ENCODE results near the gene RGMA.
"Not testable (repeated sequence)": the region's sequence is repeated elsewhere in the genome, so short reads cannot be mapped to it uniquely, and the experiment has no call there.

The RGMA gene

GRCh38 chr15:93034512-93034911 is 54.5 kb downstream of the RGMA start:
- DNase-seq (ENCODE audit: low read depth): no peak

GRCh38 chr15:93033434-93034045 is 55.5 kb downstream of the RGMA start:
- DNase-seq (ENCODE audit: low read depth): no peak

- DNase-seq (ENCODE audit: low read depth): not testable (repeated sequence)
Measured at GRCh38 chr15:93032515-93033206, 56.4 kb downstream of the RGMA start.

- DNase-seq (ENCODE audit: low read depth): not testable (repeated sequence)
Measured at GRCh38 chr15:93031557-93032384, 57.2 kb downstream of the RGMA start.

- no peak for DNase-seq (ENCODE audit: low read depth)
Measured at GRCh38 chr15:93031103-93031464, 57.9 kb downstream of the RGMA start.

GRCh38 chr15:93030430-93031102 is 58.4 kb downstream of the RGMA start:
- DNase-seq (ENCODE audit: low read depth): peak; percentile 37

- DNase-seq (ENCODE audit: low read depth): no peak
Measured at GRCh38 chr15:93029836-93030429, 59.1 kb downstream of the RGMA start.

GRCh38 chr15:93029214-93029835 is 59.7 kb downstream of the RGMA start:
- no peak for DNase-seq (ENCODE audit: low read depth)

GRCh38 chr15:93028632-93029213 is 60.3 kb downstream of the RGMA start:
- DNase-seq (ENCODE audit: low read depth): no peak

- DNase-seq (ENCODE audit: low read depth): no peak
Measured at GRCh38 chr15:93028111-93028631, 60.8 kb downstream of the RGMA start.

GRCh38 chr15:93027413-93027812 is 61.6 kb downstream of the RGMA start:
- no peak for DNase-seq (ENCODE audit: low read depth)

- DNase-seq (ENCODE audit: low read depth): no peak
Measured at GRCh38 chr15:93026380-93026817, 62.6 kb downstream of the RGMA start.

- no peak for DNase-seq (ENCODE audit: low read depth)
Measured at GRCh38 chr15:93025625-93025982, 63.4 kb downstream of the RGMA start.

- no peak for DNase-seq (ENCODE audit: low read depth)
Measured at GRCh38 chr15:93024716-93025624, 64.0 kb downstream of the RGMA start.

- no peak for DNase-seq (ENCODE audit: low read depth)
Measured at GRCh38 chr15:93024293-93024692, 64.7 kb downstream of the RGMA start.

GRCh38 chr15:93020976-93021772 is 67.8 kb downstream of the RGMA start:
- no peak for DNase-seq (ENCODE audit: low read depth)

GRCh38 chr15:93019971-93020370 is 69.0 kb downstream of the RGMA start:
- no peak for DNase-seq (ENCODE audit: low read depth)

GRCh38 chr15:93019090-93019489 is 69.9 kb downstream of the RGMA start:
- no peak for DNase-seq (ENCODE audit: low read depth)

GRCh38 chr15:93018574-93018973 is 70.4 kb downstream of the RGMA start:
- DNase-seq (ENCODE audit: low read depth): no peak
